ENCODE results near the gene SLC15A2.

DNA sequence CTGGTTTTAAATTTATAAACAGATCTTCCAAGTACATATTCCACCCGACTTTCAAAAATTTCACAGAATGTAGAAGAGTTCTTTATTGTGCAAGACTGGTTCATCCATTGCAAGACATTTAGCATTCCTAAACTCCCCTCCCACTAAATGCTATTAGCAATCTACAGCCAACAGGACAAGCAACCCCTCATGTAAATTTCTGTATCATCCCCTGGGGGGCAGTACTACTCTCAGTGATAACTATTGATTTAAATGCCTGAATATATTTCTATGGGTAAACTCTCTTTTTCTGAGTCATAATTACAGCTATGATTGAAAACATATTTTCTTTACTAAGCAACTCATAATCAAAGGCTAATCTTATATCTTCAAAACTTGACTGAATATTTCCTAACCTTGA, 10.7 kb upstream of the SLC15A2 start:
- TF ChIP-seq, protein P1, sequence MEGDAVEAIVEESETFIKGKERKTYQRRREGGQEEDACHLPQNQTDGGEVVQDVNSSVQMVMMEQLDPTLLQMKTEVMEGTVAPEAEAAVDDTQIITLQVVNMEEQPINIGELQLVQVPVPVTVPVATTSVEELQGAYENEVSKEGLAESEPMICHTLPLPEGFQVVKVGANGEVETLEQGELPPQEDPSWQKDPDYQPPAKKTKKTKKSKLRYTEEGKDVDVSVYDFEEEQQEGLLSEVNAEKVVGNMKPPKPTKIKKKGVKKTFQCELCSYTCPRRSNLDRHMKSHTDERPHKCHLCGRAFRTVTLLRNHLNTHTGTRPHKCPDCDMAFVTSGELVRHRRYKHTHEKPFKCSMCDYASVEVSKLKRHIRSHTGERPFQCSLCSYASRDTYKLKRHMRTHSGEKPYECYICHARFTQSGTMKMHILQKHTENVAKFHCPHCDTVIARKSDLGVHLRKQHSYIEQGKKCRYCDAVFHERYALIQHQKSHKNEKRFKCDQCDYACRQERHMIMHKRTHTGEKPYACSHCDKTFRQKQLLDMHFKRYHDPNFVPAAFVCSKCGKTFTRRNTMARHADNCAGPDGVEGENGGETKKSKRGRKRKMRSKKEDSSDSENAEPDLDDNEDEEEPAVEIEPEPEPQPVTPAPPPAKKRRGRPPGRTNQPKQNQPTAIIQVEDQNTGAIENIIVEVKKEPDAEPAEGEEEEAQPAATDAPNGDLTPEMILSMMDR (optimal IDR thresholded peaks at IDR 0.05 in 1 of 3, IDR thresholded peaks at IDR 0.05 in 1 of 3, conservative IDR thresholded peaks at IDR 0.05 in 1 of 3; ENCODE audit: extremely low read depth in 1 of 3, insufficient read depth in 2 of 3, low read length in 3 of 3), result peak; percentile 38 to 62 (median 39)
- no peak for TF ChIP-seq EZH2 (IDR thresholded peaks at IDR 0.05; ENCODE audit: low read length)
